HFFc6 (cell line): Measurements from ENCODE around the gene XRN2. TPM values are rescaled to one million over a fixed set of nuclear protein-coding genes. Genes with fewer than 3 reads are reported as not detected.
A peak's percentile ranks its signal among the peaks of the same experiment; 100 is the strongest.

Experiments used
- DNase-seq: peaks from one replicate; pipeline ENCODE4 v3.0.0-alpha.2; 2018
- H3K27ac Mint-ChIP-seq: 2 replicates; pipeline ENCODE4 v1.8.0; 2020; ENCODE audit warnings: mild to moderate bottlenecking, mixed read lengths
- H3K27me3 Mint-ChIP-seq: 2 replicates; pipeline ENCODE4 v1.8.0; 2021; ENCODE audit warnings: mild to moderate bottlenecking, moderate library complexity, mixed read lengths; ENCODE audit not compliant: insufficient read depth
- H3K36me3 Mint-ChIP-seq: 2 replicates; pipeline ENCODE4 v1.8.0; 2021; ENCODE audit warnings: low read depth, mixed read lengths
- H3K4me1 Mint-ChIP-seq: 2 replicates; pipeline ENCODE4 v1.8.0; 2020; ENCODE audit warnings: low read depth, mixed read lengths
- H3K4me3 Mint-ChIP-seq: 2 replicates; pipeline ENCODE4 v1.8.0; 2020; ENCODE audit warnings: mild to moderate bottlenecking, moderate library complexity, mixed read lengths
- H3K9me3 Mint-ChIP-seq: 2 replicates; pipeline ENCODE4 v1.8.0; 2020; ENCODE audit warnings: mild to moderate bottlenecking, mixed read lengths
- CTCF ChIP-seq: fragments of 200-600 bp; sonication (generic); IDR thresholded peaks from 2 replicates; pipeline ENCODE4 v1.5.0; 2021; ENCODE audit warnings: antibody characterized with exemption, mild to moderate bottlenecking
- total RNA-seq, 6 experiments: library from RNA; stranded (reverse); fragmentation: NEBNext Ultra II Directional; extraction: Animal tissue kit (Norgen Biotek cat#: 25700); gene quantifications; 2 replicates in 1 of 6; 3 replicates in 5 of 6; pipeline ENCODE4 v1.2.3, GENCODE V29; 2021

Gene XRN2
- total RNA-seq, 6 experiments from 2014 or later = 53.3 to 66.1 (median 60.3) TPM

DNA sequence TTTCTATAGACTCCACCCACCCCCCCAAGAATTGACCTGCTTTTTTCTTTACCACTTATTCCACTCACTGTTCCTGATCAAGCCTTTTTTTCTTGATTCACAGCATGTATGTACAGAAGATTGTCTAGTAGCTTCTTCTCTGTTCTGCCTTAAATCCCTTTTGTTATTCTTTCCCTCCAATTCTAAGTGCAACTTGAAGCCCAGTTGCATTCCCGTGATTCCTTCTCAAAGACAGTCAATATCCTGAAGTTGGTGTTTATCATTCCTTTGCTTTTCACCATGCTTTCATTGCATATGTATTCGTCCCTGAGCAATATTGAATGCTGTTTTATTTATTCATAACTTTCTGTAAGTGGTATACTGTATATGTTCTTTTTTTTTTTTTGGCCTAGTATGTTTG lies 21.0 kb downstream of the XRN2 start:
- no peak for DNase-seq
- Mint-ChIP-seq H3K4me3 (peak overlapping the region; percentile 47), H3K36me3 (peaks cover 25% of the 10 kb centered on the region)

GRCh38 chr20:21325296-21325695 lies 22.2 kb downstream of the XRN2 start:
- no peaks in the 10 kb centered on the region; the same call in 1 of the 2 replicates for H3K27me3 Mint-ChIP-seq
- H3K27ac Mint-ChIP-seq = peak overlapping the region; percentile 12; the same call in 1 of the 2 replicates
- H3K4me3 Mint-ChIP-seq = no peak overlapping the region
- peaks cover 38% of the 10 kb centered on the region for H3K4me1 Mint-ChIP-seq
- H3K9me3 Mint-ChIP-seq = no peaks in the 10 kb centered on the region
- H3K36me3 Mint-ChIP-seq = peaks cover 25% of the 10 kb centered on the region
- TF ChIP-seq CTCF = no peak
- no peak for DNase-seq

More for the DNA sequence above, 21.0 kb downstream of the XRN2 start:
- Mint-ChIP-seq H3K27ac (peak overlapping the region; percentile 66; the same call in 1 of the 2 replicates), H3K9me3 (no peaks in the 10 kb centered on the region), H3K4me1 (peaks cover 39% of the 10 kb centered on the region), H3K27me3 (no peaks in the 10 kb centered on the region; the same call in 1 of the 2 replicates)
- TF ChIP-seq CTCF = no peak

DNA sequence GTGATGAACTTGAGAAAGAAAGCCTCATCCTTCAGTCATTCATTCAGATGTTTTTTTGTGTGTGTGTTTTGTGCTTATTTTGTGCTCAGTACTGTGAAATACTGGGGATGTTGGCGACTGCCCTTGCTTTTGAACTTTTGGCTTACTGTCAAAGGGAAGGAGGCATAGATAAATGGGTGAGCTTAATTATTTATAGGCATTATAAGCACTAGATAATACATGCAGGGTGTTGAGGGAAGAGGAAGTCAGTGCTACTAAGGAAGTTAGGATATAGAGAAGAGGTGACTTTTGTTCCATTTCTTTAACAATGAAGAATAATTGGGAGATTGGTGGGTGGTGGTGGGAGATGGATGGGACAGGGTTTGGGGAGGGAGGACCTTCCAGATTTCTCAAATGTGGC lies 23.6 kb downstream of the XRN2 start:
- no peak for TF ChIP-seq CTCF
- DNase-seq = no peak
- Mint-ChIP-seq H3K4me3 (no peak overlapping the region), H3K27me3 (no peaks in the 10 kb centered on the region; the same call in 1 of the 2 replicates), H3K36me3 (peaks cover 17% of the 10 kb centered on the region), H3K9me3 (no peaks in the 10 kb centered on the region), H3K4me1 (peaks cover 38% of the 10 kb centered on the region), H3K27ac (no peak overlapping the region)

- no peak overlapping the region for H3K27ac Mint-ChIP-seq
- no peaks in the 10 kb centered on the region for H3K9me3 Mint-ChIP-seq
- peaks cover 59% of the 10 kb centered on the region for H3K36me3 Mint-ChIP-seq
- DNase-seq = no peak
- no peaks in the 10 kb centered on the region for H3K4me1 Mint-ChIP-seq
- no peak for TF ChIP-seq CTCF
- H3K4me3 Mint-ChIP-seq = no peak overlapping the region
- H3K27me3 Mint-ChIP-seq = no peaks in the 10 kb centered on the region; the same call in 1 of the 2 replicates
Observed at GRCh38 chr20:21336455-21337151, 33.5 kb downstream of the XRN2 start.

GRCh38 chr20:21338291-21338690 lies 35.2 kb downstream of the XRN2 start:
- Mint-ChIP-seq H3K36me3 (peaks cover 61% of the 10 kb centered on the region), H3K4me3 (no peak overlapping the region), H3K27ac (no peak overlapping the region), H3K4me1 (peaks cover 14% of the 10 kb centered on the region), H3K27me3 (no peaks in the 10 kb centered on the region; the same call in 1 of the 2 replicates), H3K9me3 (no peaks in the 10 kb centered on the region)
- DNase-seq = no peak
- TF ChIP-seq CTCF = no peak
